ENCODE results near the gene TRIM9.
"Not testable (repeated sequence)": the region's sequence is repeated elsewhere in the genome, so short reads cannot be mapped to it uniquely, and the experiment has no call there.

TRIM9 gene

GRCh38 chr14:51004352-51004800 is 90.5 kb downstream of the TRIM9 start:
- no peak for DNase-seq (ENCODE audit: low spot score)

DNA sequence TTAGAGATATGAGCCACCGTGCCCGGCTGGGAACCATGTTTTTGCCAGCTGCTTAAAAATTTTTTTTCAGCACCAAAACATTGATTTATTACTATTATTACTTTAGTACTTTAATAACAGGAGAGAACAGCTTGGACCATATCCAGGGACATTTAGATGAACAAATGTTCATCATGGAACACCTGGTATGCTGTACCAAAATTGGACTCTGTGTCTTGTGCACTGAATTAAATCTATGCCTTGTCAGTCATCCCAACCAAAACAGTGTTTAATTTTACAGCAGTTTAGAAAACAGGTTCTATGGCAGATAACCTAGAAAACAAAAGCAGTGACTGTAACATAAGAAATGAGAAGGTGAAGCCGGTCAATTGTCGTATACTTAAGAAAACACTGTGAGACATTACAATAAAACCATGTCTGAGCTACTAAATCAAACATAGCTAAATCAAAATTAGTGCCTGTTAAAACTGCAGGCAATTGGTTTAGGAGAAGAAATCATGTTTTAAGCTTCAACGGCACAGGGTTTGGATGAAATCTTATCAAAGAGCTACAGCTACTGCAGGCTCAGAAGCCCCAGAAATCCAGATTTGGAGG is 92.4 kb downstream of the TRIM9 start:
- DNase-seq (ENCODE audit: low spot score) = no peak

DNA sequence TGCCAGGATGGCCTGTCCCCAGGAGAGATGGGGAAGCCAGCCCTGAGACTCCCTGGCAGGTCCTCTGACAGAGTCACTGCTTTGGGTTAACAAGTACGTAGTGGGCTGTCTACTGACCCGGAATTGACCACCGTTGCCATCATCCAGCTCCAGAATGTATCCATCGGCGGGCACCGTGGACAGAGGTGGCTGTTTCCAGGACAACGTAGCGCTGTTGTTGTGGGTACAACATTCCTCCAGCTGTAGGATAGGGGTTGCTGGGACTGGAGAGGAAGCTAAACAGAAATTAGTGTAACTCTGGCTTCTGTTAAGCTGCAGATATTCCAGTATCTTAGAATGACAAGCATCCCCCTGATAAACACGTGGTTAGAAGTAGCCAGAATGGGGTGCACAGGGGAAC is 94.3 kb downstream of the TRIM9 start:
- DNase-seq (ENCODE audit: low spot score) = no peak

DNA sequence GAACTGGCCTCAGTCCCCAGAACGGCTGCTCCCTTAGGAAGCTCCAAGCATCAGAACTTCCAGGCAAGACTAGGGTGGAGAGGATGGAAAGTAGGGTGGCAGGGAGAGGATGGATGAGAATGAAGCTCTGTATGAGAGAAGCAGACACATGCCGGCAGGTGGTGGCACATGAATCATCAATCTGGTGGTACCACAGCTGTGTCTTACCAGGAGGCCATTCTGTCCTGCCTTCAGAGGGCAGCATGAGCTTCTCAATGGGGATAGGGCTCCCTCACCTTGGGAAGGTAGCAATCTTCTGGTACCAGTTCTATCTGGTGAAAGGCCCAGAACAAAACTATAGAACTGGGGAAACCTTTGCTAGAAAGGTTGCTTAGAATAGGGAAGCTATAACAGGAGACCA is 95.2 kb downstream of the TRIM9 start:
- DNase-seq (ENCODE audit: low spot score) = no peak

DNA sequence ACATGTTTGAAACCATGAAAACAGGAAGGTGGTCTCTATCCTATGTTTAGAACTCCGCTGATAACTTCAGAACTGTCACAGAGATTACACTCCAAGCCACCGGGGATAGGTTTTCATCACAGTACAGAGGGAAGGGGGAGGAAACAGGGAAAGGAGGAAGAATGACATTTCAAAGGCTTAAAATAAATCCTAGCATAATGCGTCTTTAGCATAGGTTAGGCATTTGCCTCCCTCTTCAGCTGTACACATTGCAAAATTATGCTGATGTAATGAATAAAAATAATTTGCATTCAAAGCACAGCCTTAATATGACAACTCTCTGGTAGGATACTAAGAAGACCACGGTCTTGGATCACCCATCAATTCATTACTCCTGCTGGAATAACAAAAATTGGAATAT is 96.3 kb downstream of the TRIM9 start:
- DNase-seq (ENCODE audit: low spot score) = no peak

GRCh38 chr14:50997712-50998111 is 97.2 kb downstream of the TRIM9 start:
- DNase-seq (ENCODE audit: low spot score) = no peak

GRCh38 chr14:50994158-50994557 is 100.7 kb downstream of the TRIM9 start:
- DNase-seq (ENCODE audit: low spot score) = not testable (repeated sequence)

DNA sequence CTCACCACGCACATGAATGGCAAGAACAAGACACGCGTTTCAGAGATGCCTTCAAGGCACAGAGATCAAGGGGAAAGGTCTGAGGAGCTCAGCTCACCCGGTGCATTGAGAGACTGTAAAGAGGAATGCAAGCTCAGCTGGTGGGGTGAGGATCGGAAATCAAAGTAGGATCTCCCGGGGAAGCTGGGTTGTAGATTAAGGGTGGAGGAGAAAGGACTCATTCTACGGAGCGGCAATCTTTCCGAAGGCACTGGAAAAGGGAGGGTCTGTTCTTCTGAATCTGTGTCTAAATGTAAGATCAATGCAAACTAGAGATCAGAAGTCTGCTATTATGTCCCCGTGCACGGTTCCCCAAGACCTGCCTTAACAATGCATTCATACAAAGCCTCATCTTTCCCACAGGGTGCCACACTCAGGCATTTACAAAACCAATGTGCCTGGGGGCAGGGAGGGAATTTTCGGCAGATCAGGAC is 109.0 kb downstream of the TRIM9 start:
- DNase-seq (ENCODE audit: low spot score) = no peak

DNA sequence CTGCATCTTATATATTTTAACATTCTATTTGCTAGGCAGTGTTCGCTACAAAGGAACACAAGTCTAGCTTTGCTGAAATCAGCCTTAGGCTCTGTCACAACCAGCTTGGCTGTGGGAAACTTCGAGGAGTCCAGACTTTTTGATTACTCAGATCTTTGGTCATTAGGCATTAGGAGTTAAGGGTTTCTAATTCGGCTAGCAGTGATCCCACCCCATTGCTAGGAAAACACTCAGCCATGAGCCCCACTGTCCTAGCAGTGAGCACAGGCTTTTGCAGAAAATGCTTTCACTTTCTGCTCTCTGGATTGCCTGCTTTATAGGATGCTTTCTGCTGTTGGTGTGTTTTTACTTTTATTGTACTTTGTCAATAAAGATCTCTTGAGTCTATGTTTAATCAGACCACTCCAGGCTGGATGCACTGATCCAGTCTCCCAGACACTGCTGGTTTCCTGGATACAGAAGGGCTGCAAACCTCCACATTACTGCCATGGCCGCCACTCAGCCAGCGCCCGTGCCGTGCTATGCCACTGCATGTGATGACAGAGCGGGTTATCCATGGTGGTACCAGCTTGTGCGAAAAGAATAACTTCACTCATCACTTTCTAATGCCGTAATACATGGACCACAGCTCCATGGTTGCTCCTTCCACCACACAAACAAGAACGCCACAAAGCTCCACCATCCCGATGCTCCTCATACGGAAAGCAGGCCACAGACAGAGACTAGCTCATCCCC is 109.6 kb downstream of the TRIM9 start:
- no peak for DNase-seq (ENCODE audit: low spot score)

DNA sequence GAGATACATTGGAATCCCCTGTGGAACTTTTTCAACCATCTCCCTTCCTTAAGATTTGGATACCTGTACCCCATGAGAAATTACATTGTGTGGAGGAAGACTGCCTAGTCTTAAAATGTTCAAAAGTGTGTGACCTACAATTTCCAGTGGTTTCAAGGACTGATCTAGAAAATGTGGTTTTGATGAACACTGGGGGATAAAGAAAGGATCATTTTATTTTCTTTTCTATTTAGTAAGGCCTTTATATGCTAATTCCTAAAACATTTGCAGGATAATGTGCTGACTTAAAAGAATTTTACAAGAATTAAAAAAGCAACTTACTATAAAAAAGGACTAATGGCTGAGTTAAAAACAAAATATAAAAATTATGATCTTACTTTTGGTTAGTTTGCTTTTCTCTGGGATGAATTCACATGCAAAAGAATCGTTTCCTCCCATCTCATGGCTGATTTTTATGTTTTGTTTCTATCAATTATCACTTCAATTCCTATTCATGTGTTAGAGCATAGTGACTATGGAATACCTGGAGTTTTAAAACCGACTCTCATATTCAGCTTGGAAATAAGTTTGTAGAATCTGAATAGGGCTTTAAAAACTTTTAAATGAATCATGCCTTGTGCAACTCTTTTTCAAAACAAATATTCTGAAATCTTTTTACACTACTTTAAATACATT is 110.7 kb downstream of the TRIM9 start:
- DNase-seq (ENCODE audit: low spot score) = no peak

DNA sequence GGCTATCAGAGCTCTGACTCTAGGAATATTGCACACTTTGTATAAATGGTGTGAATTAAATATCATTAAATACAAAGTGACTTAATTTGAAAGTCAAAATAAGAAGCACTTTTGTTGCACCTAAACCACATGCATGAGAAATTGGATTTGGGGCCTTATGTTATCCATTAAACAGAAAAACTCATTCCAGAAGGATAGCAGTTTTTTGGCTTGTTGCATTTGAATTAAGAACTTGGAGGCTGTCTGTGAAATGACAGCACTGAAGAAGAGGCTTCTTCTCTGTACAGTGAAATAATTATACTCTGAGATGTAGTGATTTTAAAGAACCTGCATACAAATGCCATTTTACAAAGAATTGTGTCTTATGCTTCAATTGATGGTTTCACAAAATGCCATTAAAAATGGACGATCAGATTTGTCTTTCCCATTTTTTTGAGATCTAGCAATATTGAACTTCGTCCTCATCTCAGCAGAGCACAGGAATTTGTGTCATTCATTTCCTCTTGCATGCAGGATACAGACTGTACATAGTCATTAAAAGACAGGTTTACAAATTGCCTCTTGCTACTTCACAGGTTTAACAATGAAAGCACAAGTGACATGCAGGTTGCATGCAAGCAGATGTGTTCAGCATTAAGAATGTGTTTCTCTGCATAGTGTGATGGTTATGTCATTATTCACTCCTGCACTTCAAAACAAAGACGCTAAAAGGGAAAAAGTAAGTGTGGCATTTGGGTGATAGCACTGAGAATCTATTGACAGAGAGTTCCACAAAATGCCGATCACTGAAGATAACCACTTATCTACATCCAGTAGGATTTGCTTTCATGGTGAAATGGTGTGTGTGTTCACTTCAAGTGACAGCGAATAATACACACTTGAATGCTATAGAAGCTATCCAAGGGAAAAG is 114.7 kb downstream of the TRIM9 start:
- no peak for DNase-seq (ENCODE audit: low spot score)

DNA sequence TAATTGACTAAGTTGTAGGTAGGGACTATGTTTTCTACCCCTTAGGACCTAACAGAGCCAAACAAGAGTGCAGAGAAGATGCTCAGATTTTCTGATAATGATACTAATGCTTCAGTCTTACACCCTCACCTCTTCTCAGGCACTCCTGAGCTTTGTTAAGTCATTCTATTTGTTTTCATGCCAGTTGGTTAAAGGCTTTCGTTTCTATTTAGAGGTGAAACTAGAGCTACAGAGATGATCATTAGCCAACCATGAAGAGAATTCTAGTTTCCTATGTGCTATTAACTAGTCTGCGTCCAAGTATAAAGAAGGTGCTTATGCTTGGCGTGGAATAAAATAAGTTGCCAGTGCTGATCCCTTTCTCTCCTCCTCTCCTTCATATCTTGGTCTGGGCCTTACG is 116.0 kb downstream of the TRIM9 start:
- no peak for DNase-seq (ENCODE audit: low spot score)

DNA sequence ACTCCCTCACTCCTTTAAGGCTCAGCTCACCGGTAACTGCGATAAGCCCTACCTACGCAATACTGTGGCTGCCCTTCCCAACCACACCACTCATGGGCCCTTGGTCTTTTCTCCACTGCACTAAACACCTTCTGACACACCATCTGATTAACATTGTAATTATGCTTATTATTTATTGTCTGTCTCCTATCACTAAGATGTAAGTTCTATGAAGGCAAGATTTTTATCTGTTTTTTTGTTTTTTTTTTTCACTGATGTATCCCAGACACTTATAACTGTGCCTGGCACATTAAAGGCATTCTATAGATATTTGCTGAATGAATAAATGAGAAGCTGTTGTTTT is 116.4 kb downstream of the TRIM9 start:
- DNase-seq (ENCODE audit: low spot score) = no peak

- no peak for DNase-seq (ENCODE audit: low spot score)
Observed at GRCh38 chr14:50977863-50978528, 116.9 kb downstream of the TRIM9 start.

GRCh38 chr14:50974118-50974517 is 120.8 kb downstream of the TRIM9 start:
- DNase-seq (ENCODE audit: low spot score) = no peak

DNA sequence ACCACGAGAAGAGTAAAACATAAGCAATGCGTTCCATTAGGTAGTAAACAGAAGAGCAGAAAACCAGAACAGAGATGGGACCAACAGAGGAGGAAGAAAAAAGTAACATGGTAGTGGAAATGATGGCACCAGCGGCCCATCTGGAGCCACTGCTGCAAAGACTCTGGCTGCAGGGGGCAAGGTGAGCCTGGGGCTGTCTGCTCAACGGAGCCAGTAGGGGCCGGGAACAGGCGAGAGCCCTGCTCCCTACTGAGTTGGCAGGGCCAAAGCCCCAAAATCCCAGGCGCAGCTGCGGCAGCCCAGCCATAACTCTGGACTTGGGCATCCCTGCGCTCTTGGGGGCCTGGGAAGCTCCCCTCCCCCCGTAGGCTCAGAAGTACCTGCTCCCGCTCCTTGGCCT is 122.2 kb downstream of the TRIM9 start:
- no peak for DNase-seq (ENCODE audit: low spot score)

- DNase-seq (ENCODE audit: low spot score) = no peak
Observed at GRCh38 chr14:50970886-50971781, 123.8 kb downstream of the TRIM9 start.

GRCh38 chr14:50967790-50968189 is 127.1 kb downstream of the TRIM9 start:
- DNase-seq (ENCODE audit: low spot score) = no peak

DNA sequence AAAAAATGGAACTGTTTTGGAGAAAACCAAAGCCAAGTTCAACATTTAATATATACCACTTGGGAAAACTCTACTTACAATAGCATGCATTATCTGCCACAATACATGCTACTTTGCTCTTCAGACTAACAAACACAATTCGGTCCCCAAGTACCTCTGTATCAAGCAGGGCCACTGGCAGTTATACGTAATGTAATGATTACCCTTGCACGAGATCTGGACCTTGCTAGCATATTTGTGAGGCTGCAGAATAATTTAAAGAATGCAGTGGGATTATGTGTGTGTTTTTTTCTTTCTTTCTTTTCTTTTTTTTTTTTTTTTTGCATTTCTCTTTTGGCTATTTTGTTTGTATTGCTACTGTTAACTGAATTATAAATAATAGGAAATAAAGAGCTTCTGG is 127.8 kb downstream of the TRIM9 start:
- no peak for DNase-seq (ENCODE audit: low spot score)

GRCh38 chr14:50964683-50965390 is 130.1 kb downstream of the TRIM9 start:
- peak; percentile 15 for DNase-seq (ENCODE audit: low spot score)

Measured in HuH-7 (cell line).